Uterus (tissue), 2 donors: ENCODE data around the gene NR1H3.

ENCODE experiments used
- POLR2A ChIP-seq, 2 donors: fragments of 450-650 bp; IDR thresholded peaks; one replicate each; pipeline ENCODE4 v1.6.1; 2016; ENCODE audit warnings: antibody characterized with exemption in 2 of 2, mild to moderate bottlenecking in 1 of 2, moderate library complexity in 1 of 2
- TF ChIP-seq, protein P1 (sequence below), 4 experiments: fragments of 200-600 bp in 2 of 4; fragments of 450-650 bp in 2 of 4; sonication (generic) in 2 of 4; IDR thresholded peaks; one replicate each; pipeline ENCODE4 v1.5.1; 2016 to 2019; ENCODE audit warnings: antibody characterized with exemption in 4 of 4, mild to moderate bottlenecking in 2 of 4, moderate library complexity in 1 of 4

GRCh38 chr11:47276923-47277322 lies 19.1 kb downstream of the NR1H3 start:
- no peak for TF ChIP-seq POLR2A (IDR thresholded peaks at IDR 0.05)
- TF ChIP-seq, protein P1, sequence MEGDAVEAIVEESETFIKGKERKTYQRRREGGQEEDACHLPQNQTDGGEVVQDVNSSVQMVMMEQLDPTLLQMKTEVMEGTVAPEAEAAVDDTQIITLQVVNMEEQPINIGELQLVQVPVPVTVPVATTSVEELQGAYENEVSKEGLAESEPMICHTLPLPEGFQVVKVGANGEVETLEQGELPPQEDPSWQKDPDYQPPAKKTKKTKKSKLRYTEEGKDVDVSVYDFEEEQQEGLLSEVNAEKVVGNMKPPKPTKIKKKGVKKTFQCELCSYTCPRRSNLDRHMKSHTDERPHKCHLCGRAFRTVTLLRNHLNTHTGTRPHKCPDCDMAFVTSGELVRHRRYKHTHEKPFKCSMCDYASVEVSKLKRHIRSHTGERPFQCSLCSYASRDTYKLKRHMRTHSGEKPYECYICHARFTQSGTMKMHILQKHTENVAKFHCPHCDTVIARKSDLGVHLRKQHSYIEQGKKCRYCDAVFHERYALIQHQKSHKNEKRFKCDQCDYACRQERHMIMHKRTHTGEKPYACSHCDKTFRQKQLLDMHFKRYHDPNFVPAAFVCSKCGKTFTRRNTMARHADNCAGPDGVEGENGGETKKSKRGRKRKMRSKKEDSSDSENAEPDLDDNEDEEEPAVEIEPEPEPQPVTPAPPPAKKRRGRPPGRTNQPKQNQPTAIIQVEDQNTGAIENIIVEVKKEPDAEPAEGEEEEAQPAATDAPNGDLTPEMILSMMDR (IDR thresholded peaks at IDR 0.05), result no peak
